Heart left ventricle (tissue), 16 donors: ENCODE measurements around the gene DDX39B. TPM values are rescaled to one million over a fixed set of nuclear protein-coding genes. Genes with fewer than 3 reads are reported as not detected.
A peak's percentile ranks its signal among the peaks of the same experiment; 100 is the strongest.

ENCODE experiments used
- ATAC-seq, 4 donors: fragments of 200-7000 bp; cut with Tn5 transposase; one replicate each; pipeline ENCODE4 v1.9.1; 2020 to 2022; ENCODE audit warnings: moderate library complexity in 4 of 4, mild to moderate bottlenecking in 3 of 4, moderate number of reproducible peaks in 1 of 4
- DNase-seq, 5 donors: peaks; one replicate each; pipeline ENCODE4 v3.0.0-alpha.2; 2020
- H3K27ac ChIP-seq, 12 donors: fragments of 200-600 bp; sonication (generic) in 4 of 12; one replicate each; pipeline versions ENCODE4 v1.5.0 to v1.8.0; 2016 to 2022; ENCODE audit warnings: mild to moderate bottlenecking in 2 of 12
- H3K27me3 ChIP-seq, 9 donors: fragments of 200-600 bp; sonication (generic) in 2 of 9; one replicate each; pipeline versions ENCODE4 v1.5.1 to v1.8.0; 2016 to 2022; ENCODE audit warnings: mild to moderate bottlenecking in 3 of 9
- H3K36me3 ChIP-seq, 9 donors: fragments of 200-600 bp; sonication (generic) in 2 of 9; one replicate each; pipeline versions ENCODE4 v1.5.0 to v1.8.0; 2018 to 2022; ENCODE audit warnings: mild to moderate bottlenecking in 2 of 9
- H3K4me1 ChIP-seq, 12 donors: fragments of 200-600 bp; sonication (generic) in 4 of 12; one replicate each; pipeline versions ENCODE4 v1.5.0 to v1.8.0; 2016 to 2022; ENCODE audit warnings: mild to moderate bottlenecking in 3 of 12
- H3K4me3 ChIP-seq, 12 donors: fragments of 200-600 bp; sonication (generic) in 4 of 12; one replicate each; pipeline versions ENCODE4 v1.5.0 to v1.8.0; 2017 to 2022; ENCODE audit warnings: mild to moderate bottlenecking in 9 of 12, moderate library complexity in 4 of 12
- H3K9me3 ChIP-seq, 12 donors: fragments of 200-600 bp; sonication (generic) in 4 of 12; one replicate each; pipeline versions ENCODE4 v1.5.0 to v1.8.0; 2016 to 2022; ENCODE audit warnings: mild to moderate bottlenecking in 1 of 12
- CTCF ChIP-seq, 12 donors: fragments of 200-600 bp; sonication (generic) in 4 of 12; IDR thresholded peaks; one replicate each; pipeline versions ENCODE4 v1.5.0 to v1.8.0; 2018 to 2022; ENCODE audit warnings: antibody characterized with exemption in 12 of 12, mild to moderate bottlenecking in 5 of 12
- POLR2A ChIP-seq, 2 donors: fragments of 450-650 bp; IDR thresholded peaks; one replicate each; pipeline ENCODE4 v1.6.1; 2017; ENCODE audit warnings: antibody characterized with exemption in 2 of 2, mild to moderate bottlenecking in 2 of 2, moderate library complexity in 2 of 2
- WGBS, 4 donors: extraction: QIAGEN DNeasy Blood & Tissue Kit in 2 of 4; methylation state at CpG; one replicate each; pipeline versions ENCODE4 v1.1.5 to v1.1.7; 2013 to 2018; 5-methylcytosine and 5-hydroxymethylcytosine counted together
- intact Hi-C, 10 donors: fragments of 100-400 bp; cut with DNase I; formaldehyde crosslinking; loops; one replicate each; pipeline versions ENCODE4 v1.11.1 to v1.14.2; 2022
- polyA plus RNA-seq, 2 donors: library from polyadenylated mRNA; stranded (reverse); fragments of 200-250 nt; gene quantifications; one replicate each; pipeline ENCODE4 v1.2.3, GENCODE V29; 2013
- total RNA-seq, 9 donors: library from RNA; depleted of rRNA in 2 of 9; stranded (reverse); fragments of >200 nt in 2 of 9; fragmentation: NEBNext Ultra II Directional in 3 of 9; extraction: Animal tissue kit (Norgen Biotek cat#: 25700) in 3 of 9; gene quantifications; one replicate each; pipeline versions ENCODE4 v1.1.0 to v1.2.4, GENCODE V29; 2016 to 2023
- donor health status: ischemic (EF 13 %, LVEDD 7.1; RV severe dilation, severe dysfunction).
- donor health status: healthy with polysubstance abuse.
- donor health status: DM: no; HTN: yes; CAD: no.
- donor health status: DM: no; HTN: no; CAD: no.
- donor health status: ischemic (EF 25% LVEDD 6.9; RV normal size, moderate dysfunction).
- donor health status: ischemic (EF 25% LVEDD 5.7; RV mildly dilated, moderate dysfunction).
- donor health status: healthy.
- donor health status: DM: yes; HTN: yes; CAD: no.
- donor health status: ischemic (EF 35%, LVEDD 5.7; RV mildly dilated, moderate dysfunction).
- donor health status: nonischemic (EF 11% LVEDD 7.7; RV severe dilation, severe dysfunction).
- donor health status: DM: yes; HTN: yes; CAD: no.
- donor health status: PGD.
- donor health status: ischemic (EF 29% LVEDD 5.4; RV normal size, mild dysfunction).
- donor health status: nonischemic (EF 23%, LVEDD 6.1; RV moderate dilation, normal function).

DDX39B gene
- total and polyA plus RNA-seq, 11 donors, result 122 to 209 (median 164) TPM

- Histone ChIP-seq H3K36me3 (peaks cover 0 to 22% (median 18%) of the 10 kb centered on the region in 9 donors), H3K4me1 (peaks cover 3 to 49% (median 32%) of the 10 kb centered on the region in 12 donors), H3K4me3 (no peak overlapping the region), H3K9me3 (no peaks in the 10 kb centered on the region), H3K27ac (no peak overlapping the region), H3K27me3 (no peaks in the 10 kb centered on the region)
- no peak for DNase-seq
- no peak for ATAC-seq
- WGBS, 4 donors, result 61 to 84% (median 81%) methylated on average over 2 of the region's 2 CpGs
- no peak for TF ChIP-seq POLR2A (IDR thresholded peaks at IDR 0.05)
- TF ChIP-seq CTCF (IDR thresholded peaks at IDR 0.05), result no peak
- intact Hi-C loops, result loop anchor here (2.0 to 10.0 kb wide), 8 partner anchors 38 to 410 kb away; partner anchors contain the start of genes LTB (in 7 of the 10), NELFE (in 3 of the 10), SKIC2 (in 3 of the 10) and APOM (in 1 of the 10)
These were observed 2.9 kb upstream of the DDX39B start for GRCh38 chr6:31544676-31545075.

- Histone ChIP-seq H3K27ac (peak overlapping the region in 5 of 12 donors; percentile 94 to 99 (median 95)), H3K36me3 (peaks cover 0 to 22% (median 18%) of the 10 kb centered on the region in 9 donors), H3K4me1 (peaks cover 3 to 56% (median 39%) of the 10 kb centered on the region in 12 donors), H3K4me3 (no peak overlapping the region), H3K9me3 (no peaks in the 10 kb centered on the region), H3K27me3 (no peaks in the 10 kb centered on the region)
- intact Hi-C loops, result loop anchor here in 8 of 10 donors (2.0 to 10.0 kb wide), 6 partner anchors 49 to 411 kb away; partner anchors contain the start of genes NELFE (in 3 of the 8), SKIC2 (in 3 of the 8) and MICA (in 1 of the 8)
- DNase-seq, result no peak
- 93 to 98% (median 95%) methylated on average over 6 of the region's 6 CpGs for WGBS, 4 donors
- ATAC-seq, result no peak
- TF ChIP-seq POLR2A (IDR thresholded peaks at IDR 0.05), result no peak
- TF ChIP-seq CTCF (IDR thresholded peaks at IDR 0.05), result no peak
These were observed 1.8 kb upstream of the DDX39B start for GRCh38 chr6:31543639-31544038.

- WGBS, 4 donors, result 0 to 1% (median 0%) methylated on average over 21 of the region's 21 CpGs
- Histone ChIP-seq H3K4me3 (peak overlapping the region; percentile 48 to 95 (median 79)), H3K27ac (peak overlapping the region; percentile 90 to 99 (median 95)), H3K4me1 (peaks cover 3 to 49% (median 33%) of the 10 kb centered on the region in 12 donors), H3K36me3 (peaks cover 0 to 45% (median 43%) of the 10 kb centered on the region in 9 donors), H3K9me3 (no peaks in the 10 kb centered on the region), H3K27me3 (no peaks in the 10 kb centered on the region)
- ATAC-seq (peak; percentile 8 to 38 (median 22)), DNase-seq (peak in 3 of 5 donors; percentile 42 to 56 (median 48))
- no peak for TF ChIP-seq POLR2A (IDR thresholded peaks at IDR 0.05)
- no peak for TF ChIP-seq CTCF (IDR thresholded peaks at IDR 0.05)
- intact Hi-C loops, result loop anchor here in 9 of 10 donors (2.0 to 10.0 kb wide), 5 partner anchors 46 to 414 kb away; partner anchors contain the start of genes NELFE (in 3 of the 9), SKIC2 (in 3 of the 9) and MICA (in 1 of the 9)
These were observed 645 bp downstream of the DDX39B start for GRCh38 chr6:31541059-31541657.

GRCh38 chr6:31540640-31541039 is 1.2 kb downstream of the DDX39B start:
- H3K4me1 ChIP-seq, result peaks cover 3 to 49% (median 32%) of the 10 kb centered on the region in 12 donors
- intact Hi-C loops, result loop anchor here in 9 of 10 donors (2.0 to 10.0 kb wide), 5 partner anchors 46 to 414 kb away; partner anchors contain the start of genes NELFE (in 3 of the 9), SKIC2 (in 3 of the 9) and MICA (in 1 of the 9)
- H3K36me3 ChIP-seq, result peaks cover 0 to 50% (median 48%) of the 10 kb centered on the region in 9 donors
- H3K9me3 ChIP-seq, result no peaks in the 10 kb centered on the region
- WGBS, 4 donors, result 11 to 15% (median 12%) methylated on average over 4 of the region's 4 CpGs
- DNase-seq (no peak), ATAC-seq (no peak)
- H3K27me3 ChIP-seq, result no peaks in the 10 kb centered on the region
- TF ChIP-seq POLR2A (IDR thresholded peaks at IDR 0.05) (no peak), CTCF (IDR thresholded peaks at IDR 0.05) (no peak)
- H3K4me3 ChIP-seq, result peak overlapping the region; percentile 48 to 95 (median 79)
- H3K27ac ChIP-seq, result peak overlapping the region in 11 of 12 donors; percentile 90 to 99 (median 95)
